Measurements from ENCODE around the gene NPAS3. TPM values are rescaled to one million over a fixed set of nuclear protein-coding genes. Genes with fewer than 3 reads are reported as not detected.

NPAS3 gene
- total and polyA plus RNA-seq, 2 donors (not counting 1 experiment from before 2014, with no cell fraction given), result 0.10 to 0.50 TPM

GRCh38 chr14:33406766-33407165 lies 468.1 kb downstream of the NPAS3 start:
- Histone ChIP-seq H3K36me3 (ENCODE audit: control insufficient read depth, insufficient read depth, low read length) (no peaks in the 10 kb centered on the region), H3K4me2 (ENCODE audit: extremely low read depth, insufficient read depth, low read length) (no peak overlapping the region), H4K20me1 (ENCODE audit: control insufficient read depth, extremely low read depth, insufficient read depth, low read length) (no peaks in the 10 kb centered on the region), H3K9ac (ENCODE audit: insufficient read depth, low read length) (no peak overlapping the region), H3K79me2 (ENCODE audit: control insufficient read depth, insufficient read depth, low read length) (no peaks in the 10 kb centered on the region), H3K9me3 (ENCODE audit: control insufficient read depth, insufficient read depth, low read depth, low read length) (no peaks in the 10 kb centered on the region), H3K4me1 (ENCODE audit: control insufficient read depth, extremely low read depth, insufficient read depth, low read length) (no peaks in the 10 kb centered on the region), H3K27ac (ENCODE audit: insufficient read depth, low read length) (no peak overlapping the region), H3K27me3 (ENCODE audit: control insufficient read depth, insufficient read depth, low read length) (no peaks in the 10 kb centered on the region), H3K4me3 (replicated peaks in 1 of 4; ENCODE audit: control extremely low read depth in 1 of 4, insufficient read depth in 1 of 4, low read depth in 3 of 4, low read length in 4 of 4) (no peak overlapping the region), H2AFZ (ENCODE audit: low read length) (no peak overlapping the region)
- DNase-seq (ENCODE audit: low read depth in 2 of 2), result no peak
- no peak for TF ChIP-seq EZH2 (IDR thresholded peaks at IDR 0.05; ENCODE audit: low read length, missing control alignments)
- TF ChIP-seq CTCF (conservative IDR thresholded peaks at IDR 0.05 in 1 of 2, IDR thresholded peaks at IDR 0.05 in 1 of 2; ENCODE audit: low read depth in 1 of 2, low read length in 2 of 2), result no peak

- no peaks in the 10 kb centered on the region for H4K20me1 ChIP-seq (ENCODE audit: control insufficient read depth, extremely low read depth, insufficient read depth, low read length)
- H3K36me3 ChIP-seq (ENCODE audit: control insufficient read depth, insufficient read depth, low read length), result no peaks in the 10 kb centered on the region
- no peak overlapping the region for H3K27ac ChIP-seq (ENCODE audit: insufficient read depth, low read length)
- no peaks in the 10 kb centered on the region for H3K4me1 ChIP-seq (ENCODE audit: control insufficient read depth, extremely low read depth, insufficient read depth, low read length)
- H2AFZ ChIP-seq (ENCODE audit: low read length), result no peak overlapping the region
- TF ChIP-seq EZH2 (IDR thresholded peaks at IDR 0.05; ENCODE audit: low read length, missing control alignments) (no peak), CTCF (conservative IDR thresholded peaks at IDR 0.05 in 1 of 2, IDR thresholded peaks at IDR 0.05 in 1 of 2; ENCODE audit: low read depth in 1 of 2, low read length in 2 of 2) (no peak)
- H3K4me2 ChIP-seq (ENCODE audit: extremely low read depth, insufficient read depth, low read length), result no peak overlapping the region
- H3K9me3 ChIP-seq (ENCODE audit: control insufficient read depth, insufficient read depth, low read depth, low read length), result no peaks in the 10 kb centered on the region
- no peak overlapping the region for H3K9ac ChIP-seq (ENCODE audit: insufficient read depth, low read length)
- H3K79me2 ChIP-seq (ENCODE audit: control insufficient read depth, insufficient read depth, low read length), result no peaks in the 10 kb centered on the region
- no peak for DNase-seq (ENCODE audit: low read depth in 2 of 2)
- no peaks in the 10 kb centered on the region for H3K27me3 ChIP-seq (ENCODE audit: control insufficient read depth, insufficient read depth, low read length)
- no peak overlapping the region for H3K4me3 ChIP-seq (replicated peaks in 1 of 4; ENCODE audit: control extremely low read depth in 1 of 4, insufficient read depth in 1 of 4, low read depth in 3 of 4, low read length in 4 of 4)
These were observed 469.6 kb downstream of the NPAS3 start for GRCh38 chr14:33408291-33408690.

DNA sequence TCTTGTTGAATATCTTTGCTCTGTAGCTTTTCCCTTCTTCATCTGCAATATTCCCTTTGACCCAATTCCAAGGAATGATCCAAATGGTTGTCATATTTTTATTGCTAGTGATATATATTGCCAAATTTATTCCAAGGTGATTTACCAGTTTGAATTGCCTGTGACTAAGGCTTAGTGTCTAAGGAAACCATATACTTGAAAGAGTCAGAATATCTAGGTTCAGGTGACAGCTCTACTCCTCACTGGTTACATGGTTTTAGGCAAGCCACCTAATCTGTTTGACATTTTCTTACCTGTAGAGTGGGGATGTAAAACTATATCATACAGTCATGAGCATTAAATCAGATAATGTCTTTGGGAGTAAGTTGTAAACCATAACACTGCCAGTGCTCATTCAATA lies 473.8 kb downstream of the NPAS3 start:
- H3K4me2 ChIP-seq (ENCODE audit: extremely low read depth, insufficient read depth, low read length), result no peak overlapping the region
- DNase-seq (ENCODE audit: low read depth in 2 of 2), result no peak

More for the DNA sequence above, 473.8 kb downstream of the NPAS3 start:
- H3K4me1 ChIP-seq (ENCODE audit: control insufficient read depth, extremely low read depth, insufficient read depth, low read length), result no peaks in the 10 kb centered on the region
- H3K27me3 ChIP-seq (ENCODE audit: control insufficient read depth, insufficient read depth, low read length), result no peaks in the 10 kb centered on the region
- no peak overlapping the region for H3K9ac ChIP-seq (ENCODE audit: insufficient read depth, low read length)
- no peak overlapping the region for H3K27ac ChIP-seq (ENCODE audit: insufficient read depth, low read length)
- no peaks in the 10 kb centered on the region for H3K79me2 ChIP-seq (ENCODE audit: control insufficient read depth, insufficient read depth, low read length)
- H3K4me3 ChIP-seq (replicated peaks in 1 of 4; ENCODE audit: control extremely low read depth in 1 of 4, insufficient read depth in 1 of 4, low read depth in 3 of 4, low read length in 4 of 4), result no peak overlapping the region
- no peaks in the 10 kb centered on the region for H3K36me3 ChIP-seq (ENCODE audit: control insufficient read depth, insufficient read depth, low read length)
- H3K9me3 ChIP-seq (ENCODE audit: control insufficient read depth, insufficient read depth, low read depth, low read length), result no peaks in the 10 kb centered on the region
- no peak for TF ChIP-seq EZH2 (IDR thresholded peaks at IDR 0.05; ENCODE audit: low read length, missing control alignments)
- TF ChIP-seq CTCF (conservative IDR thresholded peaks at IDR 0.05 in 1 of 2, IDR thresholded peaks at IDR 0.05 in 1 of 2; ENCODE audit: low read depth in 1 of 2, low read length in 2 of 2), result no peak
- no peaks in the 10 kb centered on the region for H4K20me1 ChIP-seq (ENCODE audit: control insufficient read depth, extremely low read depth, insufficient read depth, low read length)
- no peak overlapping the region for H2AFZ ChIP-seq (ENCODE audit: low read length)
